HG02943 (cell line): ENCODE data around the gene CYSTM1.

ENCODE experiments used
- ATAC-seq: cut with Tn5 transposase; IDR thresholded peaks from one replicate; pipeline ENCODE4 v1.9.1; 2021; ENCODE audit warnings: mild to moderate bottlenecking, low read depth, moderate library complexity; ENCODE audit not compliant: unreplicated experiment

CYSTM1 gene, protein sequence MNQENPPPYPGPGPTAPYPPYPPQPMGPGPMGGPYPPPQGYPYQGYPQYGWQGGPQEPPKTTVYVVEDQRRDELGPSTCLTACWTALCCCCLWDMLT

DNA sequence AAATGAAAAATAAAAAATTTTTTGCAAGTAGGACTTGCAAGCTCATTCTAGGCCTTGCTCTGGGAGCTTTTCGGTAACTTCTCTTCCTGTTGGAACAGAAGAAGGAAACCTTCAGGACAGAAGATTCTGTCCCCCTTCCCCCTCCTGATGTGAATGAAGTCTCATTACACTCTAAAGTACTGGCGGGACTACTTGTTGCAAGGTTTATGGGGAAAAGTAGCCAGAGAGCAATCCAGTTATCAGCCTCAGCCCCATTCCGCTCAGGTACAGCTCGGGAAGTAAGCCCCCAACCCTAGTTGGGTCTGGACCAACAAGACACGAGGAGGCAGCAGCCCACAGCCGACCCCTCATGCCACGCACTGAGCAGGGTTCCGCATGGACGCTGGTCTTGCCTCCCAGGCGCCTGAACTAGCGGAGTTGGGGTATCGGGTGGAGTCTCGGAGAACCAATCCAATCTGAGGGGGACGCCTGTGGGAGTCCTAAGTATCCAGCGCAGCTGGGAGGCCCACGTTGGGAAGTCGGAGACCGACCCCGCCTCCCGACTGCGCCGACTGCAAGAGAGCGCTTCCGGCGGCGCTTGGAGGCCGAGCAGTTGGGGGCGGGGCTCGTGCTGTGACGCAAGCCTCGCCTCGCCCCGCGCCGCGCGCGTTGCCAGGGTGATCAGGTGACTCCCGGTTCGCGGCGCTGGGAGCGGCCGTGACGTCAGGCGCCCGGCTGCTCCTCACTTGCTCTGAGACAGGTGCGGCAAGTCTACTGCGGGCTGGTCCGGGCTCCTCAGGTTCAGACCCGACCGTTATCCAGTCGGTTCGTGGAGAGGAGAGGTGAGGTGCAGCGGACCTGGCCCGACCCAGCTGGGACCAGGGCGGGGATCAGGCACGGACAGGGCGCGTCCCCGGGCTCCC lies at the start of gene CYSTM1:
Gene CYSTM1, plus strand, starts transcription at position 724 of the 902 bp plus-strand sequence. CDS start 19,278 bp downstream, outside the sequence.
- ATAC-seq, result peak; percentile 95

DNA sequence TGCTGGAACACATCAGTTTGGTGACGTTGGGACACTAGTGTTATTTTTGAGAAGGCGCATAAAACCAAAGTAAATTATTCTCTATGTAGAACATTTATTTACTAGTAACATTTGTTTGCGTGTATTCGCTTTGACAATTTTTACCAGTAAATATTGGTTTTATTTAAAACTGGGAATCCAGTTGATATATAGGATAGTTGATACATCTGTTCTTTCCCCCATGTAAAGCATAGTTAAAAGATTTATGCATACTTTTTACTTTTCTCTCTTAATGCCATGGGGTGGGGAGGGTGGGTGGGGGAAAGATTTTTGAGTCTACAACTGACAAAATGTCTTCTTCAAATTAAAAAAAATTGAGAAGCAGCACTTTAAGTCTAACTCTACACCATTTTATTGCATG lies 49.4 kb upstream of the CYSTM1 start, which contains the start of gene IGIP:
Gene IGIP, plus strand, starts transcription at position 301 of the 400 bp plus-strand sequence. CDS start 2,540 bp downstream, outside the sequence.
- ATAC-seq, result no peak

DNA sequence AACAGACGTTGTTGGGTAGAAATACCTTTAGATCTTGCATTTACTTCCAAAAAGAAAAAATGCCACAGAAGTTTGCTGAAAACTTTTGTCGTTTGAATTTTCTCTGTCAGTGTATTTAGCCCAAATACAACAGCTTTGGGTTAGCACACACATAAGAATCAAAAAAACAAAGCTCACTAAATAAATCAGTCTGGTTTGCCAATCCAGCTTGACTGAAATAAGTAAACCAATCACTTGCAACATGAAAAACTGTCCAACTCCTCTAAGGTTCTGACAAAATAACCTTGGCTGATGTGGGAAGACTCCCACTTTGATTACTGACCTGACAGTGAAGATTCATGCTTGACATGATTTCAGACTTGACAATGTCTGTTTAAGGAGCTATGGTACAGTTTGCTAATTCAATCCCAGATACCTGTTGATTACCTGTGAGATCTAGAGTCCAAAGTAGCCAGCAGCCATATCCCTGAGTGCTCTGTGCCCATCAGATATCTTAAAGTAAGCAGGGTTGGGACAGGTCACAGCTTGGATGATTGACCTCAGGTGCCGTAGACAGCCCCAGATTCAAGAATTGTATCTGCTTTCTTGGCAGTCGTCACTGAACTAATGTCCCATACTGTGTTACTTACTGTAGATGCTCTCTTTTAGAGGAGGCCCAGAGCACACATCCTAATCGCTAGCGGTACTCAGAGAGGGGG lies 48.5 kb upstream of the CYSTM1 start:
- ATAC-seq, result no peak

DNA sequence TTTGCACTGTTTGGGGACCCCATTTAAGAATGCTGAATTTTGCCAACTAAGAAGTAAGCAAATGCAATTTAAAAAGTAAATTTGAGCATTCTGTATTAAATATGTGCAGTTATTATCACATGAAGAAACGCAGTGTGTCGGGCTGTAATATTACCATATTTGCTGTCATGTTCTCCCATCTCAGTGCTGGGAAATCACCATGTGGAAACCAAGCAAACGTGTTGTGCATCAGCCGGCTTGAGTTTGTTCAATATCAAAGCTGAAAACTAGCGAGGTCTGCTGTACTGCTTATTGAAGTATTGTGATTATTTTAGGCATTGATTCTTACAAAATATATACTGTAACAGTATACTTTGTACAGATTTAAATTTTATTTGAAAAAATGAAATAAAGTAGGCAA lies 46.6 kb upstream of the CYSTM1 start:
- no peak for ATAC-seq

DNA sequence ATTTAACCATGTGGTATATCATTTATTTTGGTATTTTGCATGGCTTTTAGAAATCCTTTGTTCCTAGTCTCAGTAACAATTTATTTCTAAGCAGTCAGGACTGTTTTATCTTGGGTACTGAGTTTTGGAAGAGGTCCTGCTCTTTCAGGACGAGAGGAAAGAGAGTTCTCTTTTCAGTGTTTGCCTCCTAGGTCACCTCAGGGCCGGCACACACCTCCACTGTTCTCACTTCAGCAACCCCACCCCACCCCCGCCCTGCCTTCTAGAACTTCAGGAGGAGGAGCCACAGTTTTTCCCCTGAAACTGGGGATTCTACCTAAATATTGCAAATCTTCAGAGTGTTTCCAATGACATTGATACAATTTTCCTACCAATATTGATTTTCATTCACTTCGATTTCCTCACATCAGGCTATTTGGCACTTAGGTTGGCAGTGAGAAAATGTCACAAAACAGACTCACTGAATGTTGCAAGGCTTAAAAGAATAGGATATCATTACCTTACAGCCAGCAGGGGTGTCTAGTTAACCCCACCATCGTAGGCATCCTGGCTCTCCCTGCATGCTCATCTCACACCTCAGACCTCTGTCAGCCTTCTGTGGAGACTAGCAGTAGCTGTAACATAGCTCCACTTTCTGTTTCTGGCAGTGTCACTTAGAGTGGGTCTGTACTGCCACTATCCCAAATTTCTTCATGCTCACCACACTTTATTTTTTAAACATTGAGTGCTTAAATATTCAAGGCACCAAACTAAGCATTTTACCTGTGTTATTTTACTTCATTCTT lies 43.8 kb upstream of the CYSTM1 start:
- ATAC-seq, result no peak

DNA sequence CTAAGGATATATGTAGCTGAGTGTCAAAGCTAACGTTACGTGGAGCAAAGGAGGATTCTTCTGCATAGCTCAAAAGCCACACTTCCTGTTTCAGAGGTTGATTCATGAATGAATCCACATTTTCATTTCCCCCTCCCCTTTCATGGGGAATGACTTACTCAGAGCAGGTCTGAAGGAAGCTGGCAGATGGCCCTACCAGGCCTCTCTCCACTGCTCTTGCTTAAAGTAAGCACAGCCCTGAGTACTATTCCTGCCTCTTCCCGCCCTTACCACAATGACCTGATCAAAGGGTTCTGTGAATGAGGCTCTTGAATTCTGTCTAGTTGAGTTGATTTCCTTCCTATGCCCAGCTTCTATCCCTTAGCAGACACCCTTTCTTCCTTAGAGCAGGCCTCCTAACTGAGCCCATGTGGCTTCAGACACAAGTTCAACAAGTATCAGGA lies 43.0 kb upstream of the CYSTM1 start:
- ATAC-seq, result no peak

DNA sequence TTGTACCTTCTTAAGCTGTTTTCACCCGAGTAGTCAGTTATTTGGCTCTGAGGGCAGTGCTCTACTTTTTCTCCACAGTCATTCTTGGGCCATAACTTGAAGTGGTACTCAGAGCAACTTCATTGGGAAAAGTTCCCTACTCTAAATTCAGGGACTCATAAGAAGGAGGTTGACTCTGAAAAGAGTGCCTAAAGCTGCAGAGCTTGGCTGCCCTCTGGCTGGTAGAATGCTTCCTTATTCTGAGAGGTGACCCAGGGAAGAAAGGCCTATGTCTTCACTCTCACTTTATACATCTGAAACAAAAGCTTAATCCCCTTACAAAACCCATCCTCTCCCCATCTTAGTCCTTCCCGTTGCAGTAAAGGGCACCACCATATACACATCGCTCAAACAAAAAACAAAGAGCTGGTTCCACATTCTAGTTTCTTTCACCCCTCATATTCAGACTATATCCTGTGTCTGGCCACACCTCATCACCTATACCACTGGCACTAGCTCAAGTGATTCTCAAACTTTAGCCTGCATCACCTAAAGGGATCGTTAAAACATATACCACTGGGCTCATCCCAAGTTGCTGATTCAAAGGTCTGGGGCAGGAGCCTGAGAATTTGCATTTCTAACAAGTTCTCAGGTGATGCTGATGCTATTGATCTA lies 41.3 kb upstream of the CYSTM1 start:
- no peak for ATAC-seq

DNA sequence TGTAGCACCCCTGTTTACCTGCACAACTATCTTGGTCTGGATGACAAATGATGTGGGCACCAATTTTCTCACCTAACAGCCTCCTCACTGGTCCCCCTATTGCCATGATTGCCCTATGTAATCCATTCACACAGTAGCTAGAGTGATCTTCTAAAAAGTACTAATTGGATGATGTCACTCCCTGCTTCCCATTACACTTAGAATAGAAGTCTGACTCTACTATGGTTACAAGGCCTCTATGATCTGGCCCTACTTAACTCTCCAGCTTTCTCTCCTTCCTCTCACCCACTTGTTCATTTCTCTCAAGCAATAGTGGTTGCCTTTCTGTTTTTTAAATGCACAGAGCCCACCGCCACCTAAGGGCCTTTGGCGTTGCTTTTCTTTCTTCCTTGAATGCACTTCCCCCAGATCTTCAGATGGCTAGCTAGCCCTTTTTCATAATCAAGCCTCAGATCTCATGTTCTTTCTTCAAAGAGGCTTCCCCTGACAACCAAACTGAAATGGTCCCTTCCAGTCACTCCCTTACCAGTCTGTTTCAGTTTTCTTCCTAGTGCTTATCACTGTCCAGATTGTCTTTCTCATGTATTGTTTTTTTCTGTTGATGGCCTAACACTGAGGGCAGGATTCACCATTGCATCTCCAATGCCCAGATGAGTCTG lies 40.6 kb upstream of the CYSTM1 start:
- no peak for ATAC-seq

DNA sequence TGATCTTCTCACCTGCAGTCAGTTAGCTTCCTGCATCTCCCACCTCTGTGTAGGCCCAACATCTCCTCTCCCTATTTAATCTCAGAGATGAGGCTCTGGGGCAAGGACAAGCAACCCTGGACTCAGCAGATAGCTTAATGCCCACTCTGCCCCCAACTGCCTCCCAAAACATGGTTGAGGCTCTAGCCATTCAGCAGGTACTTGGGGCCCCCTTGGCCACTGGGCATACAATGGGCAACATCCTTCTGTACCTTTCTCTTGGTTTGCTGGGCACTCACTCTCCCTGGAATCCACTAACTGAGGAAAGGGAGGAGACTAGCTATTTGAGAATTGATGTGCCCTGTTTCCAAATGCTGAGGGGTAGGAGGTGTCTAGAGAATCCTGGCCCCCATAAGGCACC lies 39.9 kb upstream of the CYSTM1 start:
- no peak for ATAC-seq

DNA sequence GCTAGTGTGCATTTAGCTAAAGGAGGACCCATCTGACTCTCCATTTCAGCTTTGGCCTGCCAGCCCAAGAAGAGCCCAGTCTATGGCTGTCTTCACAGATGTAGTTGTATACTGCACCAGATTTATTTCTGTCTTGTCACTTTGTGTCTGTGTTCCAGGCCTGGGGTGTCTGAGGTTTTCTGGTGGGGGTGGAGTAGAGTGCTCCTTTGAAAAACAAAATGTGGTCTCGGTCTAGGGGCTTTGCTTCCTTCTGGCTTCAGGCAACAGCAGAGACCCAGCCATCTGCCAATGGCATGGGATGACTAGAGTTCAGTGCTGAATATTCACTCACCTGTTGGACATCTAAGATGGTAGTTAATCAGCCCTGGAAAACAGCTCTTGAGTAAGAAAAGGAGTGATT lies 38.4 kb upstream of the CYSTM1 start:
- ATAC-seq, result no peak

DNA sequence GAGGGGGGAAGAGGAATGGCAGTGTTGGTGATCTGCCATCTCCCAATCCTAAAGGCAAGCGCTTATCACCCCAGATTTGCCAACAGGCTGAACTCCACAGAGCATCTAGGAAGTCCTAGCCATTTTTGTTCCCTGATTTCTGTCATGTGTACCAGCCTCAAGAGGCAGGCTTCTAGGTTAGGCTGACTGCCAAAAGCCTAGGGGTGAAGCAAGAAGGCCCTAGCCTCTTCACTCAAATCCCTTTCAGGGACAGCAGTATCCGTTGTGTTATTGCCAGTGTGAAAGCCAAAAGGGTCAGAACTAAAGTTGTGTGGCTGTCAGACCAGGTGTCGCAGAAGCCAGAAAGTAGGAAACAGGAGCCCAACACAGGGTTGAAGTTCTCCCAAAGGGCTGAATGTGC lies 34.6 kb upstream of the CYSTM1 start:
- no peak for ATAC-seq

DNA sequence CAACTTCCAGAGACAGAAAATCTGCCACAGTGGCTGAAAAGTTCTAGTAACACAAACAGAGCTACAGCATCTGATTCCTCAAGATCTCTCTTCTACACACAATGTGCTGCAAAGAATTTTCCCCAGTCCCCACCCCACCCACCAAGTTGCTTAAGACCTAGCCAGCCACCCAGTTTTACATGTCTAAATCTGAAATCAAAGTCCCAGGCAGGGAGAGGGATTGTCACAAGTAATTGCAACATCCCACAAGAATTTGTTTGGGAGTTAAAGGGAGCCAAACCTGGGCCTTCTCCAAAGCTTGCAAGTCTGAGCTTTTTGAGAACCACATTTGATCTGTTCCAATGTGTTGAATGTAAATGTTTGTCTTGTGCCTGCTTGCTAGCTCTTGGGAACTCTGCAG lies 33.7 kb upstream of the CYSTM1 start:
- no peak for ATAC-seq

DNA sequence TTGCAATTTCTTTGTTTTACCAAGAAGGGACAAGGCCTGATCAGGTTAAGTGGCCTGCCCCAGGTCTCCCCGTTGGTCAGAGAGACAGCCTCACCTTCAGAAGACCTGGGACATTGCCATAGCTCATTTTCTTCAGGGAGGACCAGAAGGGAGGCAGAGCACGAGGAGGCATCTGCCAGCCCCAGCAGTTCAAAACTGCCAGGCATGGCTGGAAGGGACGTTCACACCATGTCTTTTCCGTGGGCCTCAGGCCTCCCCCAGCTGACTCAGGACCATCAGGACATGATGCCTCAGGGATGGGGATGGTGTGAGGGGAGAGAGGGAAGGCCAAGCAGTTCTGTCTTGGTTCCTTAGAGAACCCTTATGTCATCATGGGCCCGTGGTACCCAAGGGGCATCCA lies 32.7 kb upstream of the CYSTM1 start:
- no peak for ATAC-seq

DNA sequence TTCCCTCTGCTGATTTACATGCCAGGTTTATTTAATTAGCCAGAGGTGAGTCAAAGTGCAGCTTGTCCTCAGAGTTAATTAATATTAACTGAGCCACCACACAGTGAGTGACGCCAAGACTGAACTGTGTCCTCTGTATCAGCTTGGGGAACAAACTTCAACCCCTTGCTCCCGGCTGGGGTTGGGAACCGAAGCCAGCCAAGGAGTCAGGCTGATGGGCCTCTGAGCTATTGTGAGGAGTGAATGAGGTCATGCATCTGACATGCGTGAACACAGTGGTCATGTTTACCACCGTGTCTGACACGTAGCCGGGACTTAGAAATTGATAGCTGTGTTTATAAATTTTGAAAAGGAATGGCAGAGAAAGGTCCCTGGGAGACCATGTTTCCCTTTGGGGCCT lies 32.1 kb upstream of the CYSTM1 start:
- no peak for ATAC-seq

DNA sequence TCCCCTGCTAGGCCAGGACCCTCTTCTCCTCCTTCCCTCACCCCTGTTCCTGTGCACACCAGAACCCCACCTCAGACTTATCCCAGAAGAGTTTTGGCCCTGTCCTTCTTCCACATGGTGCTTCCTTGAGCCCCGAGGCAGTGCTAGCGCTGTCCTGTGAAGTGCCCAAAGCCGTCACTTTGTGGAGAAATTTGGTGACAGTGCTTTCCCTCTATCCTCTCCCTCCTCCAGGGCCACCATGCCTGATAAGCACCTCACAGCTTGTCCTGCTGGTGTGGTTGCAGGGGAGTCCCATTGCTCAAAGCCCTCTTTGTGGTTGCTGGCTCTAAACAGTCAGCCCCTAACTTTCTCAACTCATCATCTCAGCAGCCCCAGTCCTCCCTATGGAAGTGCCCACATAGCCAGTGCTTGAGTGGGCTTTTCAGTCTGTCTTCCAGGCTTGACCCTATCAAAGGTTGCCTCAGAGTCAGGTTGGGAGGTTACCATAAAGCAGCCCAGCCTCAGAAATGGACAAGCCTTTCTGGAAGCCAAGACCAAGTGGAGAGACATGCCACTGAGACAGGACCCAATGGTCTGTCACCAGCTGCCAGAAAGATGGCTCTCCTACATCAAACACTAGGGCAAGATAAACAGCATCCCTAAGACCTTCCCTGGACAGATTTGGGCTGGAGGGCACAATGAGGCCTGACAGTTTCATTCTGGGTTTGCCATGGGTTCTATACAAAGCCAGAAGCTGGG lies 31.3 kb upstream of the CYSTM1 start:
- no peak for ATAC-seq

DNA sequence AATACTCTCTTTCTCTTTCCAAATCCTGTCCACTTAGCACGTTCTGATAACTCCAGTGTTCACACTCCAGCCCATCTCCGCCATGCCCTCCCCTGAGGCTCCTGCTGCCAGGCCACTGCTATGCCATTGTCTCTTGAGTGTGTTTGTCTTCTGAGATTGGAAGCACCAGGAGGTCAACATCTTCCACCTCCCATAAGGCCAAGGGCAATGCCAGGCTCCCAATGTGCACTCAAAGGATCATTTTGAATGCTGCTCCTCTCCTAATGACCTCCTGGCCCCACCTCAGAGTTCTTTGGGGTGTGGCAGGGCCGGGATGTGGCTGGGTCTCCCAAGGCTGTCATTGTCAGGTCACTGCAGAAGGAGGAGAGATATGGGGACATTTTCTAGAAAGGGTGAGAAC lies 29.7 kb upstream of the CYSTM1 start:
- ATAC-seq, result no peak

DNA sequence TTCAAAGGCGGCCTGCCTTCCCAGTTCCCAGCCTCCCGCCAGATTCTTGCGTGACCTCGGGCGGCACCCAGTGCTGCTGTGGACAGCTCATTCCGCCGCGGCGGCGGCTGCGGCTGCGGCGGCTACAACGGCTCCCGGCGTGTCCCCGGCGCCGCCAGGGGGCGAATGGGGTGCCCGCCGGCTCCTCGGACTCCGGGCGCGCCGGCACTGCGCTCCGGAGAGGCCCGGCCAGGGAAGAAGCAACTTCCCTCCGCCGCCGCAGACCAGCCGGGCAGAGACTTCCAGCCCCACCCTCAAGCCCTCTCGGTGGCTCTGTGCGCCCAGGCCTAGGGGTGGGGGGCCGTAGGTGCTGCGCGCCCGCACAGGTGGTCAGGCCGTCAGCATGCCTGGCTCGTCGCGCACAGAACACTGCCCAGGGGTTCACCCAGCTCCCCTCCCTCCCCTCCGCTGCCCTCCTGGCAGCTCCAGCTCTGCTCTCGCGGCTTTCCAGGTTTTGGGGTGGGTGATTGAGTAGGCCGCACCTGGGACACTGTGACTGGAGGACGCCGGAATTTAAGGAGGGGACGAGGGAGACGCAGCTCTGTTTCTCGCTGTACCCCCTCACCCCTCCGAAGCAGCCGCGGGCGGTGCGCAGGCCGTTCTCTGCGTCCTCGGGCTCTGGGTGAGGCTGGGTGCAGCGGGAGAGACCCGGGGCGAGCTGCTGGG lies 29.0 kb upstream of the CYSTM1 start:
- ATAC-seq, result no peak

DNA sequence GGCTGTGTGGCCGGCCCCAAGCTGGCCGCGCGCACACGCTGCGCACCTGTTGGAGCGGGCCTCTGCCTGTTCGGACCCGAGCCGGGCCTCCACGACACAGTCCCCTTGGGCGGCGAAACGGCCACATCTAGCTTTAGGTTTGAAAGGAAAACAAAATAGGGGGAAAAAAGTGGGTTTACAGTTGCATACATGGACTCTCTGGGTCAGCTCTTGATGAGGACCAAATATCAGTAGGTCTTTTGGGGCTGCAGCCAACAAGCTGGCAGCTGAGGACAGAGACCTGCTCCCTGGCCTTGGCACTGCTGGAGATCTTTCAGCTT lies 28.5 kb upstream of the CYSTM1 start:
- no peak for ATAC-seq

DNA sequence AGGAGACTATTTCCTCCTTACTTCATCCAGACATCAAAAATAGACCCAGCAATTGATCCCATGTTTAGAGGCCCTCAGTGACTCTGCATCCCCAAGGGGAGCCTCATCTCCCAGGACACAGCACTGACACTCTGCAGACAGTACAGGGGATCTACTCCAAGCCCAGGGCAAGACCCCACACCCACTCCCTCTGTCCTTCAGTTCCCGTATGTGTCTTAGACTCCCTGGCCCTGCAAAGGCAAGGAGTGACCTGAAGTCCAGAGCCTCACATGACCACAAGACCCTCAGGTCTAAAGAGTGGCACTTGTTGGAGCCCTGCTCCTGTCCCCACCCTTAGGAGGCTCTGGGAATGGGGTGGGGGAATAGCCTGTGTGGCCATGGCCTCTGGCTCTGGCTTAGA lies 27.5 kb upstream of the CYSTM1 start:
- no peak for ATAC-seq
